Motor neuron (in vitro differentiated cells): ENCODE measurements around the gene SMAD3. TPM values are rescaled to one million over a fixed set of nuclear protein-coding genes. Genes with fewer than 3 reads are reported as not detected.

Experiments
- ATAC-seq, 8 experiments: fragments of 200-7000 bp; cut with Tn5 transposase; replicated peaks in 6 of 8; 2 replicates each; pipeline ENCODE4 v1.8.0; 2021; ENCODE audit warnings: mild to moderate bottlenecking in 8 of 8, moderate library complexity in 8 of 8
- H3K27ac ChIP-seq, 2 donors: fragments of 250-450 bp; sonication (Bioruptor Pico); 2 replicates each; pipeline ENCODE4 v1.9.0; 2021; ENCODE audit warnings: antibody characterized with exemption in 2 of 2, mild to moderate bottlenecking in 2 of 2, moderate library complexity in 1 of 2
- H3K4me1 ChIP-seq, 2 donors: fragments of 250-450 bp; sonication (Bioruptor Pico); replicated peaks in 1 of 2; 2 replicates each; pipeline ENCODE4 v1.6.1; 2021; ENCODE audit warnings: antibody characterized with exemption in 2 of 2, mild to moderate bottlenecking in 2 of 2, moderate library complexity in 1 of 2
- H3K4me3 ChIP-seq, 5 donors: fragments of 250-450 bp; sonication (Bioruptor Pico); 2 replicates each; pipeline ENCODE4 v1.9.0; 2021; ENCODE audit warnings: antibody characterized with exemption in 5 of 5, mild to moderate bottlenecking in 5 of 5, moderate library complexity in 4 of 5
- WGBS, 10 experiments: fragments of 450-650 bp; shearing (Covaris generic); methylation state at CpG; one replicate each; pipeline ENCODE4 v1.0.0; 2022; 5-methylcytosine and 5-hydroxymethylcytosine counted together
- in situ Hi-C, 9 experiments: fragments of 400-800 bp; cut with MboI; loops; one replicate each; pipeline ENCODE4 v1.15.0; 2021; ENCODE audit warnings: low sequenced_read_pairs in 9 of 9, low pct_unique_long_range_greater_than_20kb in 2 of 9; ENCODE audit not compliant: unreplicated experiment in 9 of 9
- total RNA-seq, 8 experiments: library from RNA; unstranded; fragments of 300-600 nt; gene quantifications; 2 replicates each; pipeline versions ENCODE4 v1.2.3 to v1.2.4, GENCODE V29; 2022

SMAD3 gene
- total RNA-seq, 8 experiments from 2014 or later, result 4.4 to 57.9 (median 13.9) TPM

- 4 to 92% (median 60%) methylated on average over 1 to 4 of the region's 4 CpGs; no CpG with 5 or more reads in 3 of the 10 experiments for WGBS, 10 experiments
- in situ Hi-C loops, result no loop called here
These were observed 62.6 kb downstream of the SMAD3 start for GRCh38 chr15:67127965-67128364.

DNA sequence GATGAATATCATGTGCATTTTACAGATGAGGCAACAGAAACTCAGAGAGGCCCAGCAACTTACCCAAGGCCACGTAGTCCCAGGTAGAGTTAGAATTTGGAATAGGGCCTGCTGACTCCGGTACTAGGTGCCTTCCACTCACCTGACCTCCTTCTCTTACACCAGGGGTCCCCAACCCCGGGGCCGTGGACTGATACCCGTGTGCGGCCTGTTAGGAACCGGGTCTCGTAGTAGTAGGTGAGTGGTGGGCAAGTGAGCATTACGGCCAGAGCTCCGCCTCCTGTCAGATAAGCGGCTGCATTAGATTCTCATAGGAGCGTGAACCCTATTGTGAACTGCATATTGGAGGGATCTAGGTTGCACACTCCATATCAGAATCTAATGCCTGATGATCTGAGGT, 64.8 kb downstream of the SMAD3 start:
- no peak overlapping the region for H3K27ac ChIP-seq
- in situ Hi-C loops, result no loop called here
- H3K4me1 ChIP-seq, result peaks cover 20 to 47% of the 10 kb centered on the region in 2 donors
- ATAC-seq, result no peak
- H3K4me3 ChIP-seq, result no peak overlapping the region
- 80 to 100% (median 100%) methylated on average over 1 to 6 of the region's 12 CpGs; no CpG with 5 or more reads in 2 of the 10 experiments for WGBS, 10 experiments

More at GRCh38 chr15:67127965-67128364, 62.6 kb downstream of the SMAD3 start:
- Histone ChIP-seq H3K4me3 (no peak overlapping the region), H3K4me1 (peaks cover 6 to 31% of the 10 kb centered on the region in 2 donors), H3K27ac (no peak overlapping the region)
- peak in 7 of 8 experiments; percentile 11 to 56 (median 25) for ATAC-seq

DNA sequence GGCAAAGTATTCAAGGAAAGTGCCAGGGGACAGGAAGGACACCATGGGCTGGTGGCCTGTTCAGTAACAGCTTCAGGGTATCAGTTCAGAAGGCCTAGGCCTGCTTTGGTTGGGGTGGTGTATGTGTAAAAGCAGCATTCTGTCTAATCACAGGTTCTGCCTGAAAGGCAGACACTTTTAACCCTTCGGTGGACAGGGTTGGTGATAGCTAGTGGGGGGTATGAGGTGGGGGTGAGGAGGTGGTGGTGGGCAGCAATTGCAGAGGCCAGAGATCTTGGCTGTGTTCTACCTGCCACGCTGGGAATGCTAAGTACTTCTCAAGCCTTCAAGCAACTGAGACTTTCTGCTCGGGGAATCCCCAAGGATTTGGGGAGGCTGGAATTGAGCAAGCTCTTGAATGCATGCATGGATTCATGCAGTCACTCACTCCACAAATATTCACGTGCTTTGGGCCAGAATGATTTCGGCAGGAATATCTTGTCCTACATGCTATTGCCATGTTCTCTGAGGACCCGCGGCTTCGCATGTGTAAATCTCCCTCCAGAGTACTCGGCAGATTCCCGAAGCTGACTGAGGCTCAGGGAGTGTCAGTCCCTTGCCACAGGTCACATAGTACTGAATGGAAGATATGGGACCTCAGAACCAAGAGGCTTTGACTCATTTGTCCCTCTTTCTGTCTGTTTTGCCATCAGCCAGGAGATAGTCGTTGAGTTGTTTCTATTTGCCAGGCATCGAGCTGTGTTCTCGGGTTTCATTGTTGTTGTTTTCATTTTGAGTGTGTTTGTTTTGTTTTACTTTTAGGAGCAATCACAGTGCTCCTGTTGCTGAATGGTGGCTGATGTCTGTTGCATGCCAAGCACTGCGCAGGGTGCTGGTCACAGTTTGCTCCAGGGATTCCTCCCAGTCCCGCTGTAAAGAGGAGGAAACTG, 65.5 kb downstream of the SMAD3 start:
- in situ Hi-C loops, result no loop called here
- WGBS, 10 experiments, result 0 to 80% (median 58%) methylated on average over 2 to 12 of the region's 15 CpGs; no CpG with 5 or more reads in 2 of the 10 experiments
- Histone ChIP-seq H3K4me1 (peaks cover 14 to 40% of the 10 kb centered on the region in 2 donors), H3K4me3 (no peak overlapping the region), H3K27ac (no peak overlapping the region)
- peak in 3 of 8 experiments; percentile 44 to 69 (median 45) for ATAC-seq

DNA sequence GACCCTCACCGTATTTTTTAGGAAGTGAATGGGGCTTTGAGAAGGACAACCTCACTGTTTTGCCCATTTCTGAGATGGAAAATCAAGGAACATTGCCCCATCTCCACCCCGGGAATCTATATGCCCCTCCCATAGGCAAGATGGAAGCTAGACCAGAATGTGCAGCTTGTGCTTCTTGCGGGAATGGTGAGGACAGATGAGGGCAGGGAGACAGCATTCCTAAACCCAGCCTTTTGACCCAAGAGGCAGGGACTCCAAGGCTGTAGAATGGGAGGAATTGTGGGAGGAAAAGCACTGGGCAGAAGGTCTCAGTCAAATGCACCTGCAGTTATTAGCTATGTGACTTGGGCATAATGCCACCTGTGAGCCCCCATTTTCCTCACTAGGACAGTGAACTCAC, 66.9 kb downstream of the SMAD3 start:
- no peak overlapping the region for H3K4me3 ChIP-seq
- H3K27ac ChIP-seq, result no peak overlapping the region
- peaks cover 14 to 40% of the 10 kb centered on the region in 2 donors for H3K4me1 ChIP-seq
- in situ Hi-C loops, result no loop called here
- WGBS, 10 experiments, result 70 to 100% (median 100%) methylated on average over 1 to 2 of the region's 3 CpGs; no CpG with 5 or more reads in 6 of the 10 experiments
- ATAC-seq, result no peak

DNA sequence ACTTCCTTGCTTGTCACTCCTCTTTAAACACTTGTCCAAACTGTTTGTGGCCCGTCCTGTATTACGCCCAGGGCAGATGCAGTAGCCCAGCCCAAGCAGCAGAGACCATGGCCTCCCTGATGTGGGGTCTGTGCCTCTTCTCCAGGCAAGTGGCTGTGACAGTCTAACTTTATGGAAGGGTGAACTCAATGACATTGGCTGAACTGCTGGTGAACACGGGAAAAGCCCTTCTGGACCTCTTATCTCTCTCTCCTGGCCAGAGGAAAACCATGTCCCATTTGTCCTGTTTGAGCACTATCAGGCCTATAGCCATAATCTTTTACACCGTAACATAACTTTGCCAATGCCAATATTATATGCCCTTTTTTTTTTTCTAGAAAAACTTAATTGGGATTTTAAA, 67.6 kb downstream of the SMAD3 start:
- in situ Hi-C loops, result no loop called here
- Histone ChIP-seq H3K4me3 (no peak overlapping the region), H3K27ac (no peak overlapping the region), H3K4me1 (peaks cover 19 to 43% of the 10 kb centered on the region in 2 donors)
- WGBS, 10 experiments, result 80 to 100% (median 96%) methylated on average over 1 to 4 of the region's 4 CpGs; no CpG with 5 or more reads in 2 of the 10 experiments
- ATAC-seq, result no peak

DNA sequence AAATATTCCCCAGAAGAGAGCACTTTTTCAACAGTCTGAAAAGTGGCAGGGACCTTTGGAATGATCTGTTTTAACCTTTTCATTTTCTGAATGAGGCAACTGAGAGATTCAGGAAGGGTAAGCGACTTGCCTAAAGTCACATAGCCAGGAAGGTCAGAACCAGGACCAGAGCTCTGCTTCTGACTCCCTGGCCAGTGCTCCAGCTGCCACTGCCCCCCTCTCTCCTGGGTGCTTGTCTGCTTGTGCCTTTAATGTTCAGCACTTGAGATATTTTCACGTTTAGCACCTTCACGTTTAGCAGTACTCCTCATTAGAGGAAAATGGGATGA, 68.3 kb downstream of the SMAD3 start:
- ATAC-seq, result no peak
- in situ Hi-C loops, result no loop called here

GRCh38 chr15:67134067-67134838, 68.9 kb downstream of the SMAD3 start:
- Histone ChIP-seq H3K4me3 (no peak overlapping the region), H3K27ac (peak overlapping the region in 1 of 2 donors; percentile 6), H3K4me1 (peaks cover 31 to 54% of the 10 kb centered on the region in 2 donors)
- in situ Hi-C loops, result no loop called here
- peak in 6 of 8 experiments; percentile 21 to 79 (median 77) for ATAC-seq
- 18 to 80% (median 56%) methylated on average over 1 to 6 of the region's 13 CpGs; no CpG with 5 or more reads in 3 of the 10 experiments for WGBS, 10 experiments

More for the DNA sequence above, 68.3 kb downstream of the SMAD3 start:
- H3K4me3 ChIP-seq, result no peak overlapping the region
- no peak overlapping the region for H3K27ac ChIP-seq
- 34 to 86% (median 50%) methylated on average over 1 to 3 of the region's 3 CpGs; no CpG with 5 or more reads in 4 of the 10 experiments for WGBS, 10 experiments
- peaks cover 26 to 48% of the 10 kb centered on the region in 2 donors for H3K4me1 ChIP-seq

GRCh38 chr15:67134871-67135492, 69.6 kb downstream of the SMAD3 start:
- Histone ChIP-seq H3K4me3 (no peak overlapping the region), H3K4me1 (peaks cover 34 to 58% of the 10 kb centered on the region in 2 donors), H3K27ac (peak overlapping the region in 1 of 2 donors; percentile 6)
- WGBS, 10 experiments, result 20 to 33% methylated on average over 1 of the region's 4 CpGs; no CpG with 5 or more reads in 8 of the 10 experiments
- in situ Hi-C loops, result no loop called here
- ATAC-seq, result no peak

DNA sequence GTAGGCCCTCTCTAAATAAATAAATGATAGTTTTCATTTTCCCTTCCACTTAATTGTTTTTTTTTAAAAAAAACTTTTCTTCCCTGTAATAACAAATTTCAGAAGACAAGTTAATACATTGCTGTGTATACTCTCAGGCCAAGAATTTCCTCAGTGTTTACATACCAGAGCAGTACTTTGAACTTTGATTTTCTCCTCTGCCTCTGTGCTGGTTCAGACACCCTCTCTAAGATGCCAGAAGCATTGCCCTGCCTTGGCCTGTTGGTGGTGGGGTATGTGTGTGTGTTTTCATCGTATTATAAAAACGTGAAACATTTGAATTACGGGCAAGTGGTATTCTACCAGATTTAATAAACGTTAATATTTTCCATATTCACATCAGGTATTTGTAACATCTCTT, 70.1 kb downstream of the SMAD3 start:
- in situ Hi-C loops, result no loop called here
- WGBS, 10 experiments, result 13 to 96% (median 56%) methylated on average over 2 to 4 of the region's 4 CpGs; no CpG with 5 or more reads in 1 of the 10 experiments
- ATAC-seq, result peak in 1 of 8 experiments; percentile 4
- H3K4me3 ChIP-seq, result no peak overlapping the region
- no peak overlapping the region for H3K27ac ChIP-seq
- peaks cover 38 to 63% of the 10 kb centered on the region in 2 donors for H3K4me1 ChIP-seq

DNA sequence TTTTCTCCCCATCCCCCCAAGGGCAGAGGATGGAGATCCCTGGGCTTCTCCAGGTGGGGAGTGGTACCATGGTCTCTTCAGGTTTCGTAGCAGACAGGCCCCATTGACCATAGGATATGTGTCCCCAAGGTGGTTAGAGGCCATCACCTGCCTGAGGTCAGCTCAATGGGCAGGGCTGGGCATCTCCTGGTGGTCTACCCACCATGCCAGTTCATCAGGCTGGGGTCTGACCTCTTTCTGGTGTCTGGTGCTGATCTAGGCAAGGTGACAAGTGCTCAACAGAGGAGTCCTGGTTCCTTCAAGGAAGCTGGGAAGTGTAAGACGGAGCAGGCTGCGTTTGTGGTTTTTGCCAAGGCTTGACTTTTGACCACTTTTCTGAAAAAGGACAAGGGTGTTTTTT, 71.4 kb downstream of the SMAD3 start:
- ATAC-seq, result no peak
- no peak overlapping the region for H3K4me3 ChIP-seq
- no peak overlapping the region for H3K27ac ChIP-seq
- in situ Hi-C loops, result no loop called here
- WGBS, 10 experiments, result 94 to 100% (median 100%) methylated on average over 1 to 3 of the region's 3 CpGs; no CpG with 5 or more reads in 4 of the 10 experiments
- peaks cover 39 to 67% of the 10 kb centered on the region in 2 donors for H3K4me1 ChIP-seq

GRCh38 chr15:67137319-67137718, 71.9 kb downstream of the SMAD3 start:
- Histone ChIP-seq H3K4me1 (peaks cover 43 to 69% of the 10 kb centered on the region in 2 donors), H3K4me3 (no peak overlapping the region), H3K27ac (no peak overlapping the region)
- 80 to 100% (median 100%) methylated on average over 1 of the region's 1 CpG for WGBS, 10 experiments
- no peak for ATAC-seq
- in situ Hi-C loops, result no loop called here

GRCh38 chr15:67137951-67138848, 72.8 kb downstream of the SMAD3 start:
- H3K4me1 ChIP-seq, result peaks cover 49 to 68% of the 10 kb centered on the region in 2 donors
- in situ Hi-C loops, result no loop called here
- 10 to 80% (median 50%) methylated on average over 1 to 6 of the region's 17 CpGs; no CpG with 5 or more reads in 5 of the 10 experiments for WGBS, 10 experiments
- peak in 7 of 8 experiments; percentile 25 to 74 (median 66) for ATAC-seq
- no peak overlapping the region for H3K4me3 ChIP-seq
- H3K27ac ChIP-seq, result peak overlapping the region in 1 of 2 donors; percentile 26
